GM12891 (cell line): Measurements from ENCODE around the gene MYH9.

Experiments
- POLR2A ChIP-seq: IDR thresholded peaks from 2 replicates; pipeline ENCODE4 v1.6.1; 2011; ENCODE audit warnings: low read depth, low read length, control low read depth
- POLR2AphosphoS5 ChIP-seq: IDR thresholded peaks from 2 replicates; pipeline ENCODE4 v1.6.1; 2011; ENCODE audit warnings: low read depth, low read length, control low read depth
- TAF1 ChIP-seq: IDR thresholded peaks from 2 replicates; pipeline ENCODE4 v1.6.1; 2011; ENCODE audit warnings: low read depth, low read length, control low read depth

- TF ChIP-seq POLR2A (no peak), POLR2AphosphoS5 (no peak; the same call in 1 of the 2 replicates), TAF1 (no peak)
These were observed 62.4 kb downstream of the MYH9 start for GRCh38 chr22:36325154-36326031.
